SW480 (cell line): Measurements from ENCODE around the gene FOXN3.
"Not testable (repeated sequence)": the region's sequence is repeated elsewhere in the genome, so short reads cannot be mapped to it uniquely, and the experiment has no call there.

Experiments
- DNase-seq: peaks from one replicate; pipeline ENCODE4 v3.0.0-alpha.2; 2016; ENCODE audit warnings: low spot score

The FOXN3 gene

GRCh38 chr14:89163031-89163636 is 253.9 kb downstream of the FOXN3 start:
- no peak for DNase-seq

GRCh38 chr14:89162586-89162985 is 254.4 kb downstream of the FOXN3 start:
- DNase-seq: no peak

- no peak for DNase-seq
These were observed 256.6 kb downstream of the FOXN3 start for GRCh38 chr14:89160437-89160836.

GRCh38 chr14:89158701-89159100 is 258.3 kb downstream of the FOXN3 start:
- no peak for DNase-seq

GRCh38 chr14:89158104-89158503 is 258.9 kb downstream of the FOXN3 start:
- DNase-seq: not testable (repeated sequence)

- no peak for DNase-seq
These were observed 261.5 kb downstream of the FOXN3 start for GRCh38 chr14:89155491-89155890.

- not testable (repeated sequence) for DNase-seq
These were observed 265.3 kb downstream of the FOXN3 start for GRCh38 chr14:89151693-89152092.

- DNase-seq: no peak
These were observed 270.8 kb downstream of the FOXN3 start for GRCh38 chr14:89146274-89146673.

GRCh38 chr14:89144642-89145041 is 272.4 kb downstream of the FOXN3 start:
- no peak for DNase-seq

GRCh38 chr14:89144066-89144465 is 273.0 kb downstream of the FOXN3 start:
- no peak for DNase-seq

GRCh38 chr14:89143595-89143994 is 273.4 kb downstream of the FOXN3 start:
- no peak for DNase-seq

- DNase-seq: no peak
These were observed 274.7 kb downstream of the FOXN3 start for GRCh38 chr14:89142366-89142765.

GRCh38 chr14:89141862-89142261 is 275.2 kb downstream of the FOXN3 start:
- DNase-seq: no peak

- DNase-seq: no peak
These were observed 276.7 kb downstream of the FOXN3 start for GRCh38 chr14:89140326-89140725.

GRCh38 chr14:89139404-89140247 is 277.4 kb downstream of the FOXN3 start:
- no peak for DNase-seq

GRCh38 chr14:89138846-89139245 is 278.2 kb downstream of the FOXN3 start:
- no peak for DNase-seq

- DNase-seq: peak; percentile 87
These were observed 279.4 kb downstream of the FOXN3 start for GRCh38 chr14:89137526-89138163.

GRCh38 chr14:89136587-89136986 is 280.4 kb downstream of the FOXN3 start:
- no peak for DNase-seq

GRCh38 chr14:89134640-89135039 is 282.4 kb downstream of the FOXN3 start:
- DNase-seq: no peak

GRCh38 chr14:89131004-89131750 is 285.9 kb downstream of the FOXN3 start:
- DNase-seq: no peak

GRCh38 chr14:89129570-89129969 is 287.5 kb downstream of the FOXN3 start:
- DNase-seq: no peak

GRCh38 chr14:89128311-89129026 is 288.6 kb downstream of the FOXN3 start:
- no peak for DNase-seq
